Heart right ventricle (tissue), 16 donors: Measurements from ENCODE around the gene CALHM1. TPM values are rescaled to one million over a fixed set of nuclear protein-coding genes. Genes with fewer than 3 reads are reported as not detected.
"Not testable (repeated sequence)": the region's sequence is repeated elsewhere in the genome, so short reads cannot be mapped to it uniquely, and the experiment has no call there.

Source experiments
- ATAC-seq, 8 donors: fragments of 200-7000 bp; cut with Tn5 transposase; one replicate each; pipeline ENCODE4 v1.9.1; 2020; ENCODE audit warnings: mild to moderate bottlenecking in 8 of 8, moderate library complexity in 8 of 8, moderate number of reproducible peaks in 1 of 8
- DNase-seq, 2 donors: peaks; one replicate each; pipeline ENCODE4 v3.0.0-alpha.2; 2020
- H3K27ac ChIP-seq, 10 donors: fragments of 200-600 bp; sonication (generic) in 2 of 10; one replicate each; pipeline versions ENCODE4 v1.5.0 to v1.8.0; 2020 to 2022; ENCODE audit warnings: mild to moderate bottlenecking in 3 of 10
- H3K27me3 ChIP-seq, 7 donors: fragments of 200-600 bp; one replicate each; pipeline ENCODE4 v1.8.0; 2021 to 2022; ENCODE audit warnings: mild to moderate bottlenecking in 2 of 7
- H3K36me3 ChIP-seq, 9 donors: fragments of 200-600 bp; sonication (generic) in 1 of 9; one replicate each; pipeline versions ENCODE4 v1.5.0 to v1.8.0; 2020 to 2022; ENCODE audit warnings: mild to moderate bottlenecking in 2 of 9
- H3K4me1 ChIP-seq, 9 donors: fragments of 200-600 bp; sonication (generic) in 1 of 9; one replicate each; pipeline versions ENCODE4 v1.5.0 to v1.8.0; 2020 to 2022; ENCODE audit warnings: mild to moderate bottlenecking in 4 of 9
- H3K4me3 ChIP-seq, 10 donors: fragments of 200-600 bp; sonication (generic) in 2 of 10; one replicate each; pipeline versions ENCODE4 v1.5.0 to v1.8.0; 2020 to 2022; ENCODE audit warnings: mild to moderate bottlenecking in 7 of 10, moderate library complexity in 2 of 10
- H3K9me3 ChIP-seq, 11 donors: fragments of 200-600 bp in 10 of 11; sonication (generic) in 2 of 11; one replicate each; pipeline versions ENCODE4 v1.5.0 to v1.8.0; 2013 to 2022; ENCODE audit warnings: mild to moderate bottlenecking in 2 of 11, control low read depth in 1 of 11, moderate library complexity in 1 of 11
- WGBS, 2 donors: extraction: QIAGEN DNeasy Blood & Tissue Kit; methylation state at CpG; one replicate each; pipeline ENCODE4 v1.1.7; 2013; ENCODE audit warnings: inconsistent platforms in 1 of 2; 5-methylcytosine and 5-hydroxymethylcytosine counted together
- intact Hi-C, 10 donors: fragments of 100-400 bp; cut with DNase I; formaldehyde crosslinking; loops; one replicate each; pipeline versions ENCODE4 v1.11.1 to v1.14.2; 2022
- polyA plus RNA-seq, 2 donors: library from polyadenylated mRNA; stranded (reverse); fragments of 200-250 nt; gene quantifications; one replicate each; pipeline ENCODE4 v1.2.3, GENCODE V29; 2013
- total RNA-seq, 10 donors: library from RNA; stranded (reverse); fragmentation: NEBNext Ultra II Directional in 3 of 10; extraction: Animal tissue kit (Norgen Biotek cat#: 25700) in 3 of 10; gene quantifications; one replicate each; pipeline versions ENCODE4 v1.2.1 to v1.2.4, GENCODE V29; 2021 to 2023
- TF ChIP-seq, protein P1 (sequence below), 9 donors: fragments of 200-600 bp; sonication (generic) in 2 of 9; IDR thresholded peaks; one replicate each; pipeline versions ENCODE4 v1.5.0 to v1.8.0; 2021 to 2022; ENCODE audit warnings: antibody characterized with exemption in 9 of 9, mild to moderate bottlenecking in 5 of 9, moderate library complexity in 1 of 9
- donor health status: Arrhythmogenic right ventricular cardiomyopathy.
- donor health status: ischemic (EF 13 %, LVEDD 7.1; RV severe dilation, severe dysfunction).
- donor health status: healthy with polysubstance abuse.
- donor health status: DM: no; HTN: yes; CAD: no.
- donor health status: DM: no; HTN: no; CAD: no.
- donor health status: ischemic (EF 25% LVEDD 6.9; RV normal size, moderate dysfunction).
- donor health status: ischemic (EF 25% LVEDD 5.7; RV mildly dilated, moderate dysfunction).
- donor health status: healthy.
- donor health status: DM: yes; HTN: yes; CAD: no.
- donor health status: Ischemic cardiomyopathy.
- donor health status: ischemic (EF 35%, LVEDD 5.7; RV mildly dilated, moderate dysfunction).
- donor health status: nonischemic (EF 11% LVEDD 7.7; RV severe dilation, severe dysfunction).
- donor health status: DM: yes; HTN: yes; CAD: no.
- donor health status: PGD.
- donor health status: ischemic (EF 29% LVEDD 5.4; RV normal size, mild dysfunction).
- donor health status: nonischemic (EF 23%, LVEDD 6.1; RV moderate dilation, normal function).

Gene CALHM1
- total and polyA plus RNA-seq, 12 donors: not detected

DNA sequence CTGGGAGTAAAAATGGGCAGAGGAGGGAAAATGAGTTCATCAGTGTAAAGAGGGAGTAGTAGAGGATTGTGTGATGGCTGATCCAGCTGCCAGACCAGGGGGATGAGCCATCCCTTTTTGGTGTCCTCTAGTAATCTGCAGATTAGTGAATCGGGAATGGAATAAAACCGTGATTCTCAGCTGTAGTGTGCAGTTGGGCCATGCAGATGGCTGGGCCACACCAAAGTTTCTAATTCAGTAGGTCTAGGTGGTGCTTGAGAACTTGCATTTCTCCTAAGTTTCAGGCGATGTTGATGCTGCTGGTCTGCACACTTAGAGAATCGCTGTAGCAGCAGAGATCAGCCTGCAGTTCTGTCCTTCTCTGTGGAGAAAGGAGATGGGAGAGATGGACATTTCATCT, 39.6 kb downstream of the CALHM1 start:
- Histone ChIP-seq H3K9me3 (no peaks in the 10 kb centered on the region), H3K27me3 (no peaks in the 10 kb centered on the region), H3K36me3 (peaks cover under 1 to 100% (median 87%) of the 10 kb centered on the region in 9 donors), H3K4me1 (no peaks in the 10 kb centered on the region), H3K27ac (no peak overlapping the region), H3K4me3 (no peak overlapping the region)
- ATAC-seq: no peak
- intact Hi-C loops: loop anchor here in 4 of 10 donors (1.0 to 10.0 kb wide), 5 partner anchors 20 to 446 kb away; no protein-coding TSS in a partner anchor
- 93 to 94% methylated on average over 4 of the region's 4 CpGs for WGBS, 2 donors
- no peak for DNase-seq
- TF ChIP-seq, protein P1, sequence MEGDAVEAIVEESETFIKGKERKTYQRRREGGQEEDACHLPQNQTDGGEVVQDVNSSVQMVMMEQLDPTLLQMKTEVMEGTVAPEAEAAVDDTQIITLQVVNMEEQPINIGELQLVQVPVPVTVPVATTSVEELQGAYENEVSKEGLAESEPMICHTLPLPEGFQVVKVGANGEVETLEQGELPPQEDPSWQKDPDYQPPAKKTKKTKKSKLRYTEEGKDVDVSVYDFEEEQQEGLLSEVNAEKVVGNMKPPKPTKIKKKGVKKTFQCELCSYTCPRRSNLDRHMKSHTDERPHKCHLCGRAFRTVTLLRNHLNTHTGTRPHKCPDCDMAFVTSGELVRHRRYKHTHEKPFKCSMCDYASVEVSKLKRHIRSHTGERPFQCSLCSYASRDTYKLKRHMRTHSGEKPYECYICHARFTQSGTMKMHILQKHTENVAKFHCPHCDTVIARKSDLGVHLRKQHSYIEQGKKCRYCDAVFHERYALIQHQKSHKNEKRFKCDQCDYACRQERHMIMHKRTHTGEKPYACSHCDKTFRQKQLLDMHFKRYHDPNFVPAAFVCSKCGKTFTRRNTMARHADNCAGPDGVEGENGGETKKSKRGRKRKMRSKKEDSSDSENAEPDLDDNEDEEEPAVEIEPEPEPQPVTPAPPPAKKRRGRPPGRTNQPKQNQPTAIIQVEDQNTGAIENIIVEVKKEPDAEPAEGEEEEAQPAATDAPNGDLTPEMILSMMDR (IDR thresholded peaks at IDR 0.05): no peak

DNA sequence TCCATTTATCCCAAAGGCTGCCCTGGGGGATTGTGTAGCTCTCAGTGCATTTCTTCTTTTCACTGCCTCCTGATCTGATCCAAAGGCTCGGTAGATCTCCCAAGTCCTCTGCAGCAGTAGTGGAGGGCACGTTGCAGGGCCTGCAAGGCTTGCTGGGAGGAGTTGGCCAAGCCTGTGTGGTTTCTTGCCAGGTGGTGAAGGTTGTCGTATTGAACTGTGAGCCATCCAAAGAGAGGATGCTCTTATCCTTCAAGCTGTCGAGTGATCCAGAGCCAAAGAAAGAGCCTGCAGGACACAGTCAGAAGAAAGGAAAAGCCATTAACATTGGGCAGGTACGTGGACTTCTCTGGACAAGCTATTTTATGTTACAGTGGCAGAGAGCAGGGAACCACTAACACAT, 41.1 kb downstream of the CALHM1 start:
- TF ChIP-seq, protein P1 (IDR thresholded peaks at IDR 0.05): no peak
- Histone ChIP-seq H3K27me3 (no peaks in the 10 kb centered on the region), H3K4me1 (no peaks in the 10 kb centered on the region), H3K27ac (no peak overlapping the region), H3K4me3 (no peak overlapping the region), H3K36me3 (peaks cover 5 to 100% (median 87%) of the 10 kb centered on the region in 9 donors), H3K9me3 (no peaks in the 10 kb centered on the region)
- DNase-seq (no peak), ATAC-seq (no peak)
- intact Hi-C loops: loop anchor here (1.0 to 10.0 kb wide), 7 partner anchors 63 to 447 kb away; no protein-coding TSS in a partner anchor
- 89 to 92% methylated on average over 5 of the region's 5 CpGs for WGBS, 2 donors

DNA sequence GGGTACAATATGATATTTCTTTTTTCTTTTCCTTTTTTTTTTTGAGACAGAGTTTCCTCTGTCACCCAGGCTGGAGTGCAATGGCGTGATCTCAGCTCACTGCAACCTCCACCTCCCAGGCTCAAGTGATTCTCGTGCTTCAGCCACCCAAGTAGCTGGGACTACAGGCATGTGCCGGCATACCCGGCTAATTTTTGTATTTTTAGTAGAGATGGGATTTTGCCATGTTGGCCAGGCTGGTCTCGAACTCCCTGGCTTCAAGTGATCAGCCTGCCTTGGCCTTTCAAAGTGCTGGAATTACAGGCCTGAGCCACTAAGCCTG, 41.6 kb downstream of the CALHM1 start:
- not testable (repeated sequence) for H3K27ac ChIP-seq, DNase-seq, ATAC-seq, H3K27me3 ChIP-seq, H3K4me1 ChIP-seq, H3K9me3 ChIP-seq, H3K4me3 ChIP-seq
- WGBS, 2 donors: 92 to 94% methylated on average over 5 of the region's 5 CpGs
- intact Hi-C loops: loop anchor here (1.0 to 10.0 kb wide), 7 partner anchors 64 to 448 kb away; no protein-coding TSS in a partner anchor
- peaks cover 5 to 100% (median 85%) of the 10 kb centered on the region in 9 donors for H3K36me3 ChIP-seq

DNA sequence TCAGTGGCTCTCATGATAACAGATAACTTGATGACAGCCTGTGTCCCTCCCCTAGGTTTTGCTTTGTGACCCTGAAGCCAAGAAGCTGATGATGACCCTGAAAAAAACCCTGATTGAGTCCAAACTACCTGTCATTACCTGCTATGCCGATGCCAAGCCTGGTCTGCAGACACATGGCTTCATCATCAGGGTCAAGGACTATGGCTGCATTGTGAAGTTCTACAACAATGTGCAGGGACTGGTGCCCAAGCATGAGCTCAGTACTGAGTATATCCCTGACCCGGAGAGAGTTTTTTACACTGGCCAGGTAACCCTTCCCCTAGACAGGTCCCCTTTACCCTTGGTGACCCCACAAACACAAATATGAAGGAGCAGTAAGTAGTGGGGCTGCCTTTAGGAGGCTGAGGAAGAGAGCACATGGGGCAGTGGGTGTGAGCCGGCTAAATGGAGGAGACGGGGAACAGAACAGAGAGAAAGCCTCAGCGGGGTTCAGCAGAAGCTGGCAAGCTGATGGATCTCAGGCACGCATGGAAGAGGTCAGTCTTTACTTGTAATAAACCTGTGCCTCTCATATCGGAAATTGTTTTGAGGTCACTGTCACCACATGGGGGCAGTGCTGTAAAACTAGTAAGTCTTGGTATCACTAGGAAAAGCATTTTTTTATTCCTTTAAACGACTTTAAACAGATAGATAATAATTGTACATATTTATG, 42.1 kb downstream of the CALHM1 start:
- TF ChIP-seq, protein P1 (IDR thresholded peaks at IDR 0.05): peak; percentile 40 to 85 (median 72)
- WGBS, 2 donors: 50 to 53% methylated on average over 8 of the region's 8 CpGs
- intact Hi-C loops: loop anchor here (1.0 to 10.0 kb wide), 7 partner anchors 64 to 448 kb away; no protein-coding TSS in a partner anchor
- Histone ChIP-seq H3K36me3 (peaks cover 5 to 100% (median 89%) of the 10 kb centered on the region in 9 donors), H3K27ac (no peak overlapping the region), H3K4me3 (no peak overlapping the region), H3K9me3 (no peaks in the 10 kb centered on the region), H3K4me1 (no peaks in the 10 kb centered on the region), H3K27me3 (no peaks in the 10 kb centered on the region)
- peak in 5 of 8 donors; percentile 30 to 69 (median 46) for ATAC-seq
- DNase-seq: peak in 1 of 2 donors; percentile 67

DNA sequence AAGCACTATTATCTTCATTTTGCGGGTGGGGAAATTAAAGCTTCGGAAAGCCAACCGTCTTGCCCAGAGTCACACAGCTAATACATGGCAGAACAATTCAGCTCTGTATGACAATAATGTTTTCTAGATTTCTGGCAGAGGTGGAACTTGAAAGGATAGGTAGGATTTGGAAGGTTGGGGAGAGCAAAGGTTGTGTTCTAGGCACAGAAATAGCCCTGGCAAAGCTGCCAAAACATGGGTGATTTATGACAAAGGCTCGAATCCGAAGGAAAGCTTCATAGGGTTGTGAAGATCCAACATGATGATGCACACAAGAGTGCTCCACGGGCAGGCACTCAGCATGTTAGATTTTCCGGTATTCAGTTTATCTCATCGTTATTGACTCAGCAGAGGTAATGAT, 43.1 kb downstream of the CALHM1 start:
- no peak for DNase-seq
- Histone ChIP-seq H3K9me3 (no peaks in the 10 kb centered on the region), H3K4me1 (no peaks in the 10 kb centered on the region), H3K27me3 (no peaks in the 10 kb centered on the region), H3K27ac (no peak overlapping the region), H3K36me3 (peaks cover 5 to 100% (median 90%) of the 10 kb centered on the region in 9 donors), H3K4me3 (no peak overlapping the region)
- TF ChIP-seq, protein P1 (IDR thresholded peaks at IDR 0.05): no peak
- 86 to 93% methylated on average over 8 of the region's 8 CpGs for WGBS, 2 donors
- no peak for ATAC-seq
- intact Hi-C loops: loop anchor here in 5 of 10 donors (1.0 to 10.0 kb wide), 5 partner anchors 67 to 449 kb away; no protein-coding TSS in a partner anchor
